GM21786 (cell line): ENCODE data around the gene SYNPO.

ENCODE experiments used
- ATAC-seq: cut with Tn5 transposase; IDR thresholded peaks from one replicate; pipeline ENCODE4 v1.9.1; 2021; ENCODE audit not compliant: unreplicated experiment

Gene SYNPO

DNA sequence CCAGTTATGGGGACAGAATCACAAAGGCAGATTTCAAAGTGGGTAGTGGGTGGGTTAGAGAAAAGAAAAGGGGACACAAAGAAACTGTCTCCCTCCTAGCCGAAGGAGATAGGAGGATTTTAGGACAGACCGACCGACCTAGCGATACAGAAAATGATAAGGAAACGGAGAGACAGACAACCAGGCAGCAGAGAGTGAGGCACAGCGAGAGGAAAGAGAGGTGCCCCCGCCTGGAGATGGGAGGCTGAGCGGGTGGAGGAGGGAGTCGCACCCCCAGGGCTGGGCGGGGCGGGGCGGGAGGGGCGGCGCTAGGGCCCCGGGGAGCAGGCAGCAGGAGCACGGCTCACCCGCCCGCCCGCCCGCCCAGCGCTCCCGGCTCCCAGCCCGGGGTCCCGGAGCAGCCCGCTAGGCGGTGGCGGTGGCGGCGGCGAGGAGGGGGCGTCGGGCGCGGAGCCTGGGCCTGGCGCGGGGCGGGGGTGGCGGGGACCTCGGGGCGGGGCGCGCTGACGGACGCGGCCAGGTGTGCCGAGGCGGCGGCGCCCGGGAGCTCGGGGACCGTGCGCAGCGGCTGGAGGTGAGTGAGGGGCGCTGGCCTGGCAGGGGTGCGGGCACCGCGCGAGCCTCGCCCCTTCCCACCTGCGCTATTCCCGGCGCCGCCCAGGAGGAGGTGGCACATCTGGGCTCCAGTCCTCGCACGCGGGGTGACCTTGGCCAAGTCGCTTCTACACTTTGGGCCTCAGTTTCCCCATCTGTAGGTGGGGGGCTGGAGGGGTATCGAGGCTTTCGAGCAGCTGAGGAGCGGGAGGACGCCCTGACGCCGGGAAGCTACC lies 15.9 kb upstream of the SYNPO start:
- peak; percentile 29 for ATAC-seq

DNA sequence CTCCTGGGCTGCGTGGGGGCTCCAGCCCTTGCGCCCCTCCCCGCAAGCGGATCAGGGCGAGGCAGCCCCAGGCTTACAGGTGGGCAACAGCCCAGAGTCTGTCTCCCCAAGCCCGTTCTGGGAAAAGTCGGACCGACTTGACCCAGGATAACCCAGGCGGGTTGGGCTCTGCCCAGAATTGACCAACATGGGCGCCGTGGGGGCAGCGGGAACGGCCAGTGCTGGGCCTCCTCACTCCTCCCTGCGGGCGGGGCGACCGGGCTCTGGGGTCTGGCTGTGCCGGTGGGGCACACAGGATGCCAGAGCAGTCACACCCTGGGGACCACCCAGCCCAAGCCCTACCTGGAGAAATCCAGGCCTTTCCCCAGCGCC lies 15.3 kb upstream of the SYNPO start:
- ATAC-seq: no peak

DNA sequence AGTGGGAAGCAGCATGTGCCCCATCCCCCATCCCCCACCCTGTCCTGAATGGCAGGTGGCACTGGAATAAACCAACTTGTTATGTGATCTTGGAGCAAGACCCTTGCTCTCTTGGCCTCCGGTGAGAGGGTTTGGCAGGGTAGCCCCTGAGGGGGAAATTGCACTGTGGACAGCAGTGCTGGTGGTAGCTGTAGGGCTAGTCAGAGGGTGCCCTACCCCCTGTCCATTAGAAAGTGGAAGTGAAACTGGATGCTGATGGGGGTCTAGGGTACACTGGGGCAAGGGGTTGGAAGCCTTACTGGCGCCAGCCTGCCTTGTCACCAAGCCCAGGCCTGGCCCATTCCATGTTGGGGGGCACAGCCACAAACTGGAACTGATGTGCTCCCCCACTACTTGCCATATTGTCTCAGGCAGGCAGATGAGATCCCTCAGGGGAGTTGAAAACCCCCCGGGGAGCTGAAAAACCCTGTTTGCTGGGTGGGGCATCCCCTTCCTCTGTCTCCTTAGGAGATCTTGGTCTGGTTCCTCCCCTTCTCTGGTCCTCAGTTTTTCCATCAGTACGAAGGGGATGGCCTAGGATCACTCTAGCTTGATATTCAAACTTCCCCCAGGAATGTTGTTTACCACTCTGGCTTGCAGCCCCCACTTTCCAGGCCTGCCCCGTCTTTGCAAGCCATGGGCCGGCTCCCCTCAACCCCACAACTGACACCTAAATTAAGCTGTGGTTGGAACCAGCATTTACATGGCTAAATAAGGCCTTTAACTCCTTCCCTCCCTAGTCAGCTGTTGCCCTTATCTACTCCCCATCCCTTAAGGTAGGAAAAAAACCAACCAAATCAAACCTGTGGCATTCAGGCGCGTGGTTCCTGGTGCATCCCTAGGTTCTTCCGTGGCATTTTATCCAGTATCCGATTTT lies 14.4 kb upstream of the SYNPO start:
- peak; percentile 52 for ATAC-seq

DNA sequence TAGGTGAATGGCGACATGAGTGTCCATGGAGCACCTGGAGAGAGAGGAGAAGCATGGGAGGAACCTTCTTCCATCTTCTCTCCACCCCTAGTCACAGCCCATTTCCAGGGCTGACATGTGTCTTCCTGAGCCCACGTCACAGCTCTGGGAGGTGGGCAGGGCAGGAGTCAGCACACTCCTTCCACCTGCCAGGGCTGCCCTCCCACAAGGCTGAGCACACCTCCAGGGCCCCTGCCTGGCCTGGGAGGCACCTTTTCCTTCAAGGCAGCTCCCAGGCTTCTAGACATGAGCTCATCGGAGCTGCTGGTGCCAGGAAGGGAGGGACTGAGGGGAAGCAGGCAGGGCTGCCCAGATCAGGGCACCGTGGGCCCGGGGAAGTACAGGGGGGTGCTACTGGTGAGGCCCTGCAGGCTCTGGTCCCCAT lies 13.6 kb upstream of the SYNPO start:
- no peak for ATAC-seq

DNA sequence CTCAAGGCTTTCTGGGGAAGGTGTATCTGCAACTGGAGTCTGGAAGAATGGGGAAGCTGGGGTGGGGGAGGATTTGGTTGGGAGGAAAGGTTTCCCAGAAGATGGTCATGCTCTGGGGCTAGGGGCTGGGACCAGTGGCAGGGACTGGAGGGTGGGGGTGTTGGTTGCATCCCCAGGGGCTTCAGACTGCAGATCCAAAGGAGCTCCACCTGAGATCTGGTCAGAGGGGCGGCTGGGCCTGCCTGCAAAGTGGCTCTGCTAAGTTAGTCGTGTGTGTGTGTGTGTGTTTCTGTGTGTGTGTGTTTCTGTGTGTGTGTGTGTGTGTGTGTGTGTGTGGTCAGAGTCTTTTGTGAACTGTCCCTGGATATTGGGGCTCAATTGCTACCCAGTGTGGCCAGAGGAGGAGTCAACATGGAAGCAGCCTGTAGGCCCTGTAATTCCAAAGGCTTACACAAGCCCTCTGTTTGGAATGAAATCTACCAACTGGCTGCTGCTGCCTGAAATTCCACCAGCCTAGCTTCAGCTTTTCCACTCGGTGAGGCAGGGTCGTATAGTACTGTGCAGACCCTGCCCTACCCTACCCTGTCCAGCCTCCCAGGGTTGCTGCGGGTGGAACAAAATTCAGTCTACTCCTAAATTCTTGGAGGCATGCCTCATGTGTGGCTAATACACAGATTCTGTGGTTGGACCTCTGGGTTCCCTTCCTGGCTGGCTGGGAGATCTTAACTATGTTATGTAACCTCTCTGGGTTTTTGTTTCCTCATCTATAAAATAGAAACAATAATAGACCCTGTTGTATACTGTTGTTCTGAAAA lies 12.5 kb upstream of the SYNPO start:
- ATAC-seq: no peak

DNA sequence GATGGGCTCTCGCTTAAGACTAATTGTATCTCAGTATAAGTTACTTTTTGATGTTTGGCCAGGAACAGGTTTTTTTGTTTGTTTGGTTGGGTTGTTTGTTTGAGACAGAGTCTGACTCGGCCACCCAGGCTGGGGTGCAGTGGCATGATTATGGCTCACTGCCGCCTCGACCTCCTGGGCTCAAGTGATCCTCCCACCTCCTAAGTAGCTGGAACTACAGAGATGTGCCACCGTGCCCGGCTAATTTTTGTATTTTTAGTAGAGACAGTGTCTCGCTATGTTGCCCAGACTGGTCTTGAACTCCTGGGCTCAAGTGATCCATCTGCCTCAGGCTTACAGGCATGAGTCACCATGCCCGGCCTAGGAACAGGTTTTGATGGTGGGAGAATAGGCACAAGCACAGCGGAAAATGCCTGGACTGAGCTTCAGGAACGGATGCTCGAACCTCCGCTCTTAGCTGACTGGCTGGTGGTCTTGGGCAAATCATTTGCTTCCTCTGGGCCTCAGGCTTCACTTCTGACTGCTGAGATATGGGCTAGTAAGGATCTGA lies 11.4 kb upstream of the SYNPO start:
- ATAC-seq: no peak

DNA sequence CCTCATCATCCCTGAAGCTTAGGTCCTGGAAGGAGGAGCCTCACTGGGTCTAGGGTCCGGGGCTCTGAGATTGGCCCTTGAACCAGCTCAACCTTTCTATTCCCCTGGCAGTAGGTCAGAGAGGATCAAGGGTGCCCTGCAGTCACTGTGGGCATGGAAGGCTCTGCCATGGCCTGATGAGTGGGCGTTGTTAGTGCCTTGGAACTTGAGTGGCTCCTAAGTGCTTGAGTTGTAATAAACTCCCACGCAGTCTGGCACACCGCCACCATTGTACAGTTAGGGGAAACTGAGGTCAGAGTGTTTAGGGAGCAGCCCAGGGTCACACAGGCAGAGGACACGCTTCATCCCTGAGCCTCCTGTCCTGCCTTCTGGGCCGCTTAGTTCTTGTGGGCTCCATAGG lies 10.4 kb upstream of the SYNPO start:
- no peak for ATAC-seq

DNA sequence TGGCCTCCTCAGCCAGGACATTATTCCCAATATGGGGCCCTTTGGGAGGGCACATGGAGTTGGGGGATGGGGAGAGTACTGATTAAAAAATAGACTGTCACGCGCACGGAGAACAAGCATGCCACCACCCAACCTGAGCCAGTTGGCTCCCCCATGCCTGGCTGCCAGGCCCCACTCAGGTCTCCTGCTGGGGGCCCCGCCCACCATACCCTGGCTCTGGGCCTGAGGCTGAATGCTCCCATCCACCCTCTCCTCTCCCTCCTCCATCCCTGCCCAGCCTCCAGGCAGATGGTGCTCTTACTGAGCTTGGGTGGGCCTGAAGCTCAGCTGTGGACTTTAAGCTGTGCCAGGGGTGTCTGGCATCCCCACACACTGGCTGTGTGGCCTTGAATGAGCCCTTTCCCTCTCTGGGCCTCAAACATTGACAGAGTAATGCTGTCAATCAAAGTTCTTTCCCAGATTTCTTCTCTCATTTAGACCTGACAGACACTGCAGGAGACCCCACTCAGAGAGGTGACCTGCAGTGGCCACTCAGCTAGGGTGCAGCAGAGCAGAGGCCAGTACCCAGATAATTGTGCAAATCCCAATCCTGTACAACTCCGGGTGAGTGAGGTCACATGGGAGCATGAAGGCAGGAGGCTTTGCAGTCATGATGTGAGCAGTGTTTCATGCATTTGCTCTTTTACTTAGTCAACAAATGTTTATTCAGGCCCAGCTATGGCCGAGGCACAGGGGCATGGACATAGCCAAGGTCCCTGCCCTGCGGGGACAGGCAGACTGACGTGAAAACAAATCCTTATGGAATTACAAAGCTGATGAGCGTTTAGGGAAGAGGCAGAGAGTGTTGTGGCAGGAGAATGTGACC lies 9.8 kb upstream of the SYNPO start:
- ATAC-seq: no peak

DNA sequence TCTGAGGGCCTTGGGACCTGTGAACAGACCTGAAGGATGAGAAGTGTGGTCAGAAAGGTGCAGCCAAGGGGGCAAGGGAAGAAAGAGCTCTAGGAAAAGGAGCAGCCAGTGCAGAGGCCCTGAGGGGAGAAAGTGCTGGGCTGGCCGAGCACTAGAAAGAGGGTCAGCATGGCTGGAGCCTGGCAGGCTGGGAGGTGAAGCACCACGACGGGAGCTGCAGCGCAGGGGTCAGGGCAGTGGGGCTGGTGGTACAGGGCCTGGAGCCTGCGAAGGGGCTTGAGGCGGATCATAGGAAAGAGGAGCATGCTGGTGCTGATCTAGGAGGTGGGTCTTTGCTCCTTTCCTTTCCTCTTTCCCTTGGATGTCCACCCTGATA lies 9.1 kb upstream of the SYNPO start:
- no peak for ATAC-seq

DNA sequence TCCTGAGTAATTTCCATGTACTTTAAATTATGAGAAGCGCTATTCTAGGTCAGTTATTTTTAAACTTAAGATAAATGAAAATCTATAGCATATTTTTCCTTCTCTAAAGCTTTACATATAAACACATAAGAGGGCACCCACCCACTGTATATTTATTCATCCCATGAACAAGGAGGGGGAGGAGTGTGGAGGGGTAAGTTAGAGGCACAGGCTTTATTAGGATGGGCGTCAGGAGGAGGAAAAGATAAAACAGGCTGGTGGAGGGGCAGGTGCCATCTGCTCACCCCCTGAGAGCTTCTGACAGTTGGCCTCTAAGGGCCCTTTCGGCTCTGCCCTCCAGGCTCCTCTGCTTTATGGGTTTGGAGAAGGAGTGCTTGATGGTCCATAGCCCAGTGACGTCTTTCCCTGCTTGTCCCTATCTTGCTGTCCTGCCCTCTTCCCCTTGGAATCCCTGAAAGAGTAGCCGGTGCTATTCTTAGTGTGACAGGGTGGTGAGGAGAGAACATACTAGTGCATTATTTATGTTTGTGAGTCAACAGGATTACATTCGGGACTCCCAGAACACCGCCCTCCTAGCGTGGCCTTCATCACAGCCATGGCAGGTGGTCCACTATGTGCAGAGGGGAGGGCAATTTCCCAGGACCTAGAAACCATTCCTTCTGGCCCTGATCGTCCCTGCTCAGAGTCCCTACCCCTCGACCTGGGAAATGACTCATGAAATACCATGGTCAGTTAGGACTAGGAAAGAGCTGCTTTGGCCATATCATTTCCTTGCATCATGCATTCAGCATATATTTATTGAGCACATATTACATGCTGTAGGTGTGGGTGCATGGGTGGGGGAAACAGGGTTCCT lies 7.9 kb upstream of the SYNPO start:
- ATAC-seq: no peak

DNA sequence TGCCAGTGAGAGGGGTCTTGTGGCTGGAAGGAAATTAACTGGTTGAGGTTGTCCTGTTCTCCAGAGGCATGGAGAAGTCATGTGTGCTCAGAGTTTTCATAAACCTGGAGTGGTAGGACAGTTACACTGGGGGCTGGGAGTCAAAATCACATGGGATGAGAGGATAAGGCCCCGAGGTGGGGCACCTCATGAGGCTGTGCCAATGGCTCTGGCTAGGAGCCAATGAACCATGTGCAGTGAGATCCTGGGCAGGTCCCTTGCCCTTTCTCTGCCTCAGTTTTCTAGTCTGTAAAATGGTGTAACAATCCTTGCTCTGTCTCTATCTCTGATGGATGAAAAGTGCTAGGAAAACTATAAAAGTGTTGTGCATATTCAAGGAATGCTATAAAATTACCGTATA lies 7.0 kb upstream of the SYNPO start:
- ATAC-seq: no peak

DNA sequence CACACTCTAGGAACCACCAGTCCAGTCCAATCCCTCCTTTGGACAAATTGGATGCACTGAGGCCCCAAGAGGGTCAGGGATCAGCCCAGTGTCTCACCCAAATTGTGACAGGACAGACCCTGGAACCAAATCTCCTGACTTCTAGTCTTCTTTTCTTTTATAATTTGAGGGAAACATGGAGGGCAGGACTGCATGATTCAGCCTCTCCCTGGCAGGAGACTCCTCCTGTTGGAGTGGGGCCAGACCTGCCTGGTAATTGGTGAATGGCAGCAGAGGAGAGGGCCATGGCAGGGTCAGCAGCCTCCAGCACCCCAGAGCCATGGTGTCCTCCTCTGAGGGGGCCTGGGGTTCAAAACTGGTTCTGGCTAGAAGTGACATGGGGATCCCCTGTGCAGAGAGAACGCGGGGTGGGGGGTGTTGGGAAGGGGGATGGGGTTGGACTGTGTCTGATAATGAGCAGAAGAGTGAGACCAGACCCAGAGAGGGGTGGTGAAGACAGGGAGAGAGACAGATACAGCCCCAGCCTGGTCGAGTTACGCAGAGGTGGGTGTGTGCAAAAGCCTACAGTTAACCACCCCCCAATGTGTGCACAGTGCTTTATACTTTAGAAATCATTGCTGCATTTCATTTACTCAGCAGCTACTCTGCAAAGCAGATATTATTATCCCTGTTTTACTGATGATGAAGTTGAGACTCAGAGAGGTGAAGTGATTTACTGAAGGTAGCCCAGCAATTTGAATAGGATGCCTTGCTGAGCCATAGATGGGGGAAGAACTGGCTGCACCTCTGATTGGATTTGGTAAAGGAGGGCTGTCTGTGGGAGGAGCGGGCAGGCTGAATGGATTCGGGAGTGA lies 3.8 kb upstream of the SYNPO start:
- ATAC-seq: no peak

DNA sequence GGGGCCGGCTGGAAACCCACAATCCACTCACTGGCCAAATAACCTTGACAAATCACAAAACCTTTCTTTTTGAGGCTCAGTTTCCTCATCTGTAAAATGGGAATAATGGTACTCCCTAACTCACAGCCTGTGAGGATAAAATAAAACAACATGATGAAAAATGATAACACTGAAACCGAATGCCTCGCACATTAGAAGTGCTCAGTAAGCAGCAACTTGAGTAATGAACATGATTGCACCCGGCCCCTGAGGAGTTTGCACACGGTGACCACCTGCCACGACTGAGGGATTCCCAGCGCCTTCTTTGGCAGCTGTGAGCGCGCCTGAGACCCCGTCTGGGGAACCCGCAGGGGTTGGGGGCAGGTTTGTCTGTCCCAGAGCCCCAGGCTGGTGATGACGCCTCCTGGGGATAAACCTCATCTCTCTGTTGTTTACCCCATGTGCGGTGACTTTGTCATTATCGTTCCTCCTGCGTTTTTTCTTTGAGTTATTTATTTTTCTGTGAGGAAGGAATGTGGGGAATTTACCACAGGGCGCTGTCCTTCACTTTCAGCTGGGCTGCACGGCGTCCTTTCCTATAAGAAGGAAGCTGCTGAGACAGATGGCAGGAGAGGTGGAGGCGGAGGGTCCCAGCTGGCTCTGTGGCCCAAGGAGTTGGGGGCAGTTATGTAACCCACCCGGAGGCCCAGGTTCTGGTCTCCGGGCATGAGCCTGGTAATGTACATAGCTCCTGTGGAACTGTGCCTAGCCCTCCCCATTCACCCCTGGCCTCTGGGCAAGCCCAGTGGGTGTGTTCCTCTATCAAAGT lies 3.0 kb upstream of the SYNPO start:
- no peak for ATAC-seq

DNA sequence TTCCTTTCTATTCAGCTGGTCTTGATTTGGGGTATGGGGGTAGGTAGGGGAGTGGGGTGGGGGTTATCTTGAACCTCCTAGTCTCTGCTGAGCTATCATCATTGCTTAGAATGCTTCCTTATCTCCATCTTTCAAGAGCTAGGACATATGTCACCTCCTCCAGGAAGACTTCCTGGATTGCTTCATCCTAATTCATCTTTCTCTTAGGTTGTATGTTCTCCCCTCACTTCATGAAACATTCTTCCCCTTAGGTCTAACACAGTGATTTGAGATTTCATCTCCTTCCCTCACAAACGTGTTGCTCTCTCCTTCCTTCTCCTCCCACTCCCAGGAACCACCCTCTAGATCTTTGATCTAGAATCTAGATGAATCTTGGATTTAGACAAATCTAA lies 2.4 kb upstream of the SYNPO start:
- no peak for ATAC-seq

DNA sequence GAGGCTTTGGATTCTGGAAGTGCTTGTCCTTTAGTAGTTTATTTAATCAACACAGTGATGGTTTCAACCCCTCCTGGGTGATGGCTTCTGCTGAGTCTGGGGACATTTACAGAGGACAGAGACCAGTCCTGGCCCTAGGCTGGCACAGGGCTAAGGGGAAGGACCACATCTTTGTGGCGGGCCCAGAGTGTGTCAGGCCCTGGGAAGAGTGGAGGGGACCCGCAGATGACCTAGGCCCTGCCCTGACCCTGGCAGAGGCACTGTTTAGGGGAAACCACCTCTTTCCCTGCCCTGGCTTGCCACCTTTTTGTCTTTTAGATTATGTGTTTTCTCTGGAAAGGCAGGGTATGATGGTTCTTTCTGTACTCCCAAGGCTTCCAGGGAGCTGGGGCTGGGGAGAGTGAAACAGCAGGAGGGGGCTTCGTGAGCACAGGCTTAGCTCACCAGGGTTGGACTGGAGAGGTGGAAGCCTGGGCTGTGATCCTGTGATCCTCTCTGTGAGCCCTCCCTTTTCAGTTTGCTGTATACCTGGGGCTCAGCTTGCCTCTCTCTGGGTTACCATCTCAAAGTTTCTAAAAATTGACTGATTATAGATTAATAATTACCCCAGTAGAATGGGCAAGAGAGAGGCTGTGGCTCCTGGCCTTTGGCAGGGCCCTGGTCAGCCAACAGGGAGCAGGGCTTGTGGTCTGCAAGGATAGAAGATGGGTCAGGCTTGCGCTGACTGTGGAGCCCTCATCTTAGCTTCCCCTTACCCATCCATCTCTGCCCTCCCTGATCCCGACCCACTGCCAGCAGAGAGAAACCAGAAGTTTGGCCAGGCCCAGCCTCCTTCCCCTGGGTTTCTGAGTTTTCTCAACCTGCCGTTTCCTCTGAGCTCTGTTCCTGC lies 1.7 kb upstream of the SYNPO start:
- ATAC-seq: no peak

DNA sequence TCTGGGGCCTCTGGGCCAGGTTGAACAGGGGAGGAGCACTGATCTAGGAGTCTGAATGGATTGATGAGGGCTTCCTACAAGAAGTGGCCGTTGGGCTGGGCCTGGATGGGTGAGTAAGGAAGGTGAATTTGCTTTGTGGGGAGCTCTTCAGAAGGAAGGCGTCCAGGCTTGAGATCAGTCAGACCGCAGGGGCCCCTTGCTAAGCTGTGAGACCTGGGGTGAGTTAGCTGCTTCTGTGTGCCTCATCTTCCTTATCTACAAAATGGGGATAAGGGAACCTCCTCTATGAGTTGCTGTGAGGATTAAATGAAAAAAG lies 1.1 kb upstream of the SYNPO start:
- no peak for ATAC-seq

DNA sequence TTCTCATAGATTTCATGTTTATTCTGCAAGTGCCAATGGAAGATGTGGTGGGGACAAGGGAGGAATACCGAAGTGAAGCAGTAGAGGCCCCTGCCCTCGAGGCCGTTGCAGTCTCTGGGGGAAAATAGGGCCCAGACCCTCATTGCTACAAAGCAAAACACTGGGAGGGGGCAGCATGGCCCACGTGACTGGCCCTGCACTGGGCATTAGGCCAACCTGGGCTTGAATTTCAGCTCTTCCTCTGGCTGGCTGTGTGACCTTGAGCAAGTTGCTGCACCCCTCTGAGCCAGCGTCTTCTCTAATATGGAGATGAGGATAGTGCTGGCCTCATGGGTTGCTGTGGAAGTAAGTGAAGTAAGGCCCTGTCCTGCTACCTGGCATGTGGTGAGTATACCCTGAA lies 709 bp upstream of the SYNPO start:
- no peak for ATAC-seq
